ENCODE measurements around the gene CCDC110. TPM values are rescaled to one million over a fixed set of nuclear protein-coding genes. Genes with fewer than 3 reads are reported as not detected.

The CCDC110 gene
- total RNA-seq, 1 experiment from 2014 or later: 2.7 TPM

GRCh38 chr4:185464887-185465286 is 6.6 kb downstream of the CCDC110 start (continued):
- no peak for TF ChIP-seq EZH2phosphoT487 (IDR thresholded peaks at IDR 0.05; ENCODE audit: borderline replicate concordance)
- no peak for TF ChIP-seq EGR1 (IDR thresholded peaks at IDR 0.05; ENCODE audit: low read depth)

GRCh38 chr4:185464183-185464582 is 7.3 kb downstream of the CCDC110 start:
- H3K4me3 ChIP-seq (replicated peaks in 1 of 2; ENCODE audit: low read depth in 1 of 2, low read length in 2 of 2): no peak overlapping the region
- no peaks in the 10 kb centered on the region for H3K27me3 ChIP-seq (ENCODE audit: insufficient read depth, low read length)
- no peaks in the 10 kb centered on the region for H3K4me1 ChIP-seq (ENCODE audit: control insufficient read depth in 1 of 2, insufficient read depth in 2 of 2, low read length in 2 of 2)
- no peak for ATAC-seq
- no peaks in the 10 kb centered on the region for H4K20me1 ChIP-seq (ENCODE audit: insufficient read depth)
- intact Hi-C loops (cut with micrococcal nuclease): no loop called here
- RAD21 ChIA-PET (ENCODE audit: low non-redundant PET in 1 of 2, low total read pairs in 2 of 2, uncharacterized antibody in 2 of 2, unreplicated experiment in 2 of 2): no interaction called here
- BruUV-seq (replicated peaks): no TSS peak
- H2AFZ ChIP-seq (ENCODE audit: low read depth, low read length, poor library complexity, severe bottlenecking): no peak overlapping the region
- no peak overlapping the region for H3K9ac ChIP-seq (ENCODE audit: low read length)
- no peak overlapping the region for H3K27ac ChIP-seq (ENCODE audit: low read depth, low read length)
- TF ChIP-seq CBX3 (IDR thresholded peaks at IDR 0.05; ENCODE audit: low read depth) (no peak), ZFX (IDR thresholded peaks at IDR 0.05) (no peak), ZBTB33 (IDR thresholded peaks at IDR 0.05; ENCODE audit: extremely low read depth, insufficient replicate concordance, low read length) (no peak)
- no peak for DNase-seq (ENCODE audit: low read depth, low spot score)
- no peaks in the 10 kb centered on the region for H3K36me3 ChIP-seq (ENCODE audit: control insufficient read depth in 1 of 2, insufficient read depth in 2 of 2, low read length in 2 of 2)
- no peaks in the 10 kb centered on the region for H3K9me2 ChIP-seq (ENCODE audit: insufficient read depth)
- no peaks in the 10 kb centered on the region for H3K9me3 ChIP-seq (ENCODE audit: control insufficient read depth in 1 of 2, insufficient read depth in 1 of 2, low read depth in 1 of 2, low read length in 2 of 2)
- POLR2A ChIA-PET: no interaction called here
- CTCF ChIA-PET: no interaction called here
- no peaks in the 10 kb centered on the region for H3K79me2 ChIP-seq (ENCODE audit: insufficient read depth, low read length)
- no peak overlapping the region for H3K4me2 ChIP-seq (ENCODE audit: low read length)

GRCh38 chr4:185463541-185463940 is 8.0 kb downstream of the CCDC110 start:
- ChIA-PET CTCF (no interaction called here), POLR2A (no interaction called here), RAD21 (ENCODE audit: low non-redundant PET in 1 of 2, low total read pairs in 2 of 2, uncharacterized antibody in 2 of 2, unreplicated experiment in 2 of 2) (no interaction called here)
- ATAC-seq (no peak), DNase-seq (ENCODE audit: low read depth, low spot score) (no peak)
- H3K27me3 ChIP-seq (ENCODE audit: insufficient read depth, low read length): no peaks in the 10 kb centered on the region
- no peaks in the 10 kb centered on the region for H3K9me2 ChIP-seq (ENCODE audit: insufficient read depth)
- H3K79me2 ChIP-seq (ENCODE audit: insufficient read depth, low read length): no peaks in the 10 kb centered on the region
- H3K4me2 ChIP-seq (ENCODE audit: low read length): no peak overlapping the region
- no peaks in the 10 kb centered on the region for H3K9me3 ChIP-seq (ENCODE audit: control insufficient read depth in 1 of 2, insufficient read depth in 1 of 2, low read depth in 1 of 2, low read length in 2 of 2)
- no peaks in the 10 kb centered on the region for H3K4me1 ChIP-seq (ENCODE audit: control insufficient read depth in 1 of 2, insufficient read depth in 2 of 2, low read length in 2 of 2)
- no peak overlapping the region for H3K27ac ChIP-seq (ENCODE audit: low read depth, low read length)
- no TSS peak for BruUV-seq (replicated peaks)
- TF ChIP-seq POLR2AphosphoS5 (IDR thresholded peaks at IDR 0.05; ENCODE audit: low read depth, low read length) (no peak), JUND (IDR thresholded peaks at IDR 0.05) (no peak), ZBTB33 (IDR thresholded peaks at IDR 0.05; ENCODE audit: extremely low read depth, insufficient replicate concordance, low read length) (no peak), YY1 (IDR thresholded peaks at IDR 0.05; ENCODE audit: extremely low read depth, insufficient replicate concordance, low read depth, low read length) (no peak)
- intact Hi-C loops (cut with micrococcal nuclease): no loop called here
- H3K9ac ChIP-seq (ENCODE audit: low read length): no peak overlapping the region
- H3K36me3 ChIP-seq (ENCODE audit: control insufficient read depth in 1 of 2, insufficient read depth in 2 of 2, low read length in 2 of 2): no peaks in the 10 kb centered on the region
- H4K20me1 ChIP-seq (ENCODE audit: insufficient read depth): no peaks in the 10 kb centered on the region
- no peak overlapping the region for H2AFZ ChIP-seq (ENCODE audit: low read depth, low read length, poor library complexity, severe bottlenecking)
- H3K4me3 ChIP-seq (replicated peaks in 1 of 2; ENCODE audit: low read depth in 1 of 2, low read length in 2 of 2): no peak overlapping the region

All from HCT116 (cell line).